WTC11 (cell line): ENCODE data around the gene TMEM143.

Experiments used
- CTCF ChIP-seq: fragments of 200-600 bp; IDR thresholded peaks from 2 replicates; pipeline ENCODE4 v1.8.0; 2022; ENCODE audit warnings: antibody characterized with exemption
- ELF4 ChIP-seq: sonication (generic); formaldehyde crosslinking; IDR thresholded peaks from 2 replicates; pipeline ENCODE4 v1.8.1; 2022; ENCODE audit warnings: low read depth, mild to moderate bottlenecking, moderate library complexity, missing genetic modification reagents
- GRHL2 ChIP-seq: fragments of 250-450 bp; sonication (Bioruptor Pico); IDR thresholded peaks from 2 replicates; pipeline ENCODE4 v1.8.0; 2022; ENCODE audit warnings: mild to moderate bottlenecking, moderate library complexity; ENCODE audit not compliant: insufficient replicate concordance, severe bottlenecking
- NFYB ChIP-seq: sonication (generic); formaldehyde crosslinking; conservative IDR thresholded peaks from 2 replicates; pipeline ENCODE4 v1.8.0; 2022; ENCODE audit warnings: low read depth, missing genetic modification reagents
- NR1H2 ChIP-seq: sonication (generic); formaldehyde crosslinking; IDR thresholded peaks from 2 replicates; pipeline ENCODE4 v1.9.0; 2021; ENCODE audit warnings: mild to moderate bottlenecking, moderate library complexity, missing genetic modification reagents
- TEAD1 ChIP-seq: sonication (generic); formaldehyde crosslinking; IDR thresholded peaks from 2 replicates; pipeline ENCODE4 v1.8.0; 2022; ENCODE audit warnings: mild to moderate bottlenecking, missing genetic modification reagents
- TEAD4 ChIP-seq: sonication (generic); formaldehyde crosslinking; IDR thresholded peaks from 2 replicates; pipeline ENCODE4 v1.8.0; 2022; ENCODE audit warnings: mild to moderate bottlenecking, missing genetic modification reagents
- TF ChIP-seq, protein P1 (sequence below): sonication (generic); formaldehyde crosslinking; IDR thresholded peaks from 2 replicates; pipeline ENCODE4 v1.8.0; 2023; ENCODE audit warnings: missing genetic modification reagents
- TF ChIP-seq, protein P2 (sequence below): sonication (generic); formaldehyde crosslinking; IDR thresholded peaks from 2 replicates; pipeline ENCODE4 v1.8.1; 2023; ENCODE audit warnings: mild to moderate bottlenecking, missing genetic modification reagents, moderate library complexity
- TF ChIP-seq, protein P3 (sequence below): sonication (generic); formaldehyde crosslinking; IDR thresholded peaks from 2 replicates; pipeline ENCODE4 v1.8.0; 2022; ENCODE audit warnings: mild to moderate bottlenecking, missing genetic modification reagents
- TF ChIP-seq, protein P4 (sequence below): fragments of 250-450 bp; sonication (Bioruptor Pico); IDR thresholded peaks from 2 replicates; pipeline ENCODE4 v1.9.0; 2021; ENCODE audit warnings: mild to moderate bottlenecking
- TF ChIP-seq, protein P5 (sequence below): sonication (generic); formaldehyde crosslinking; IDR thresholded peaks from 2 replicates; pipeline ENCODE4 v1.8.0; 2023; ENCODE audit warnings: missing genetic modification reagents, mild to moderate bottlenecking, borderline replicate concordance

GRCh38 chr19:48354332-48354992, 9.3 kb downstream of the TMEM143 start:
- TF ChIP-seq CTCF: no peak
- TF ChIP-seq ELF4 (CRISPR knock-in tag): no peak
- TF ChIP-seq, protein P1, sequence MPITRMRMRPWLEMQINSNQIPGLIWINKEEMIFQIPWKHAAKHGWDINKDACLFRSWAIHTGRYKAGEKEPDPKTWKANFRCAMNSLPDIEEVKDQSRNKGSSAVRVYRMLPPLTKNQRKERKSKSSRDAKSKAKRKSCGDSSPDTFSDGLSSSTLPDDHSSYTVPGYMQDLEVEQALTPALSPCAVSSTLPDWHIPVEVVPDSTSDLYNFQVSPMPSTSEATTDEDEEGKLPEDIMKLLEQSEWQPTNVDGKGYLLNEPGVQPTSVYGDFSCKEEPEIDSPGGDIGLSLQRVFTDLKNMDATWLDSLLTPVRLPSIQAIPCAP (CRISPR knock-in tag): no peak
- TF ChIP-seq, protein P2, sequence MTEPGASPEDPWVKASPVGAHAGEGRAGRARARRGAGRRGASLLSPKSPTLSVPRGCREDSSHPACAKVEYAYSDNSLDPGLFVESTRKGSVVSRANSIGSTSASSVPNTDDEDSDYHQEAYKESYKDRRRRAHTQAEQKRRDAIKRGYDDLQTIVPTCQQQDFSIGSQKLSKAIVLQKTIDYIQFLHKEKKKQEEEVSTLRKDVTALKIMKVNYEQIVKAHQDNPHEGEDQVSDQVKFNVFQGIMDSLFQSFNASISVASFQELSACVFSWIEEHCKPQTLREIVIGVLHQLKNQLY (CRISPR knock-in tag): no peak
- TF ChIP-seq, protein P3, sequence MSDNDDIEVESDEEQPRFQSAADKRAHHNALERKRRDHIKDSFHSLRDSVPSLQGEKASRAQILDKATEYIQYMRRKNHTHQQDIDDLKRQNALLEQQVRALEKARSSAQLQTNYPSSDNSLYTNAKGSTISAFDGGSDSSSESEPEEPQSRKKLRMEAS (CRISPR knock-in tag): no peak
- no peak for TF ChIP-seq TEAD1 (CRISPR knock-in tag)
- no peak for TF ChIP-seq GRHL2 (CRISPR knock-in tag)
- TF ChIP-seq, protein P4, sequence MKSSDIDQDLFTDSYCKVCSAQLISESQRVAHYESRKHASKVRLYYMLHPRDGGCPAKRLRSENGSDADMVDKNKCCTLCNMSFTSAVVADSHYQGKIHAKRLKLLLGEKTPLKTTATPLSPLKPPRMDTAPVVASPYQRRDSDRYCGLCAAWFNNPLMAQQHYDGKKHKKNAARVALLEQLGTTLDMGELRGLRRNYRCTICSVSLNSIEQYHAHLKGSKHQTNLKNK (CRISPR knock-in tag): no peak
- no peak for TF ChIP-seq NR1H2 (CRISPR knock-in tag)
- TF ChIP-seq NFYB (CRISPR knock-in tag): no peak
- no peak for TF ChIP-seq TEAD4 (CRISPR knock-in tag)
- TF ChIP-seq, protein P5, sequence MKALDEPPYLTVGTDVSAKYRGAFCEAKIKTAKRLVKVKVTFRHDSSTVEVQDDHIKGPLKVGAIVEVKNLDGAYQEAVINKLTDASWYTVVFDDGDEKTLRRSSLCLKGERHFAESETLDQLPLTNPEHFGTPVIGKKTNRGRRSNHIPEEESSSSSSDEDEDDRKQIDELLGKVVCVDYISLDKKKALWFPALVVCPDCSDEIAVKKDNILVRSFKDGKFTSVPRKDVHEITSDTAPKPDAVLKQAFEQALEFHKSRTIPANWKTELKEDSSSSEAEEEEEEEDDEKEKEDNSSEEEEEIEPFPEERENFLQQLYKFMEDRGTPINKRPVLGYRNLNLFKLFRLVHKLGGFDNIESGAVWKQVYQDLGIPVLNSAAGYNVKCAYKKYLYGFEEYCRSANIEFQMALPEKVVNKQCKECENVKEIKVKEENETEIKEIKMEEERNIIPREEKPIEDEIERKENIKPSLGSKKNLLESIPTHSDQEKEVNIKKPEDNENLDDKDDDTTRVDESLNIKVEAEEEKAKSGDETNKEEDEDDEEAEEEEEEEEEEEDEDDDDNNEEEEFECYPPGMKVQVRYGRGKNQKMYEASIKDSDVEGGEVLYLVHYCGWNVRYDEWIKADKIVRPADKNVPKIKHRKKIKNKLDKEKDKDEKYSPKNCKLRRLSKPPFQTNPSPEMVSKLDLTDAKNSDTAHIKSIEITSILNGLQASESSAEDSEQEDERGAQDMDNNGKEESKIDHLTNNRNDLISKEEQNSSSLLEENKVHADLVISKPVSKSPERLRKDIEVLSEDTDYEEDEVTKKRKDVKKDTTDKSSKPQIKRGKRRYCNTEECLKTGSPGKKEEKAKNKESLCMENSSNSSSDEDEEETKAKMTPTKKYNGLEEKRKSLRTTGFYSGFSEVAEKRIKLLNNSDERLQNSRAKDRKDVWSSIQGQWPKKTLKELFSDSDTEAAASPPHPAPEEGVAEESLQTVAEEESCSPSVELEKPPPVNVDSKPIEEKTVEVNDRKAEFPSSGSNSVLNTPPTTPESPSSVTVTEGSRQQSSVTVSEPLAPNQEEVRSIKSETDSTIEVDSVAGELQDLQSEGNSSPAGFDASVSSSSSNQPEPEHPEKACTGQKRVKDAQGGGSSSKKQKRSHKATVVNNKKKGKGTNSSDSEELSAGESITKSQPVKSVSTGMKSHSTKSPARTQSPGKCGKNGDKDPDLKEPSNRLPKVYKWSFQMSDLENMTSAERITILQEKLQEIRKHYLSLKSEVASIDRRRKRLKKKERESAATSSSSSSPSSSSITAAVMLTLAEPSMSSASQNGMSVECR (CRISPR knock-in tag): no peak
